HEK293T (cell line): ENCODE measurements around the gene TMC5.
"Not testable (repeated sequence)": the region's sequence is repeated elsewhere in the genome, so short reads cannot be mapped to it uniquely, and the experiment has no call there.

Experiments used
- CTCF ChIA-PET: fragments of 350-600 bp; formaldehyde crosslinking; extraction: SDS; loops from one replicate; lab custom pipeline; 2021; ENCODE audit warnings: antibody characterized with exemption, inconsistent platforms; lab: Yijun Ruan, JAX
- POLR2A ChIA-PET: fragments of 350-600 bp; formaldehyde crosslinking; extraction: SDS; loops from one replicate; lab custom pipeline; 2020; ENCODE audit warnings: antibody characterized with exemption, inconsistent platforms; lab: Yijun Ruan, JAX
- DNase-seq: peaks from one replicate; pipeline ENCODE4 v3.0.0; 2012; ENCODE audit warnings: mixed read lengths; ENCODE audit errors: extremely low spot score
- ARNT ChIP-seq: fragments of 450-650 bp; IDR thresholded peaks from 2 replicates; pipeline ENCODE4 v1.6.1; 2017; ENCODE audit warnings: mild to moderate bottlenecking
- BHLHE40 ChIP-seq: fragments of 450-650 bp; IDR thresholded peaks from 2 replicates; pipeline ENCODE4 v1.6.1; 2016; ENCODE audit warnings: mild to moderate bottlenecking, moderate library complexity, borderline replicate concordance
- CTBP1 ChIP-seq: fragments of 450-650 bp; IDR thresholded peaks from 2 replicates; pipeline ENCODE4 v1.6.1; 2016; ENCODE audit warnings: borderline replicate concordance
- ELF4 ChIP-seq: fragments of 450-650 bp; IDR thresholded peaks from 2 replicates; pipeline ENCODE4 v1.6.1; 2017; ENCODE audit warnings: antibody characterized with exemption
- FOXA1 ChIP-seq: fragments of 450-650 bp; IDR thresholded peaks from 2 replicates; pipeline ENCODE4 v1.6.1; 2016; ENCODE audit warnings: mild to moderate bottlenecking
- FOXK2 ChIP-seq: fragments of 450-650 bp; IDR thresholded peaks from 2 replicates; pipeline ENCODE4 v1.6.1; 2016; ENCODE audit warnings: mild to moderate bottlenecking
- FOXM1 ChIP-seq: fragments of 450-650 bp; IDR thresholded peaks from 2 replicates; pipeline ENCODE4 v1.6.1; 2017; ENCODE audit warnings: mild to moderate bottlenecking, borderline replicate concordance
- HDGF ChIP-seq: fragments of 450-650 bp; IDR thresholded peaks from 2 replicates; pipeline ENCODE4 v1.6.1; 2017; ENCODE audit warnings: antibody characterized with exemption, borderline replicate concordance
- L3MBTL2 ChIP-seq: fragments of 450-650 bp; conservative IDR thresholded peaks from 2 replicates; pipeline ENCODE4 v1.6.1; 2016; ENCODE audit warnings: mild to moderate bottlenecking
- LEF1 ChIP-seq: fragments of 450-650 bp; IDR thresholded peaks from 2 replicates; pipeline ENCODE4 v1.6.1; 2017; ENCODE audit warnings: mild to moderate bottlenecking, borderline replicate concordance
- NFRKB ChIP-seq: fragments of 450-650 bp; IDR thresholded peaks from 2 replicates; pipeline ENCODE4 v1.6.1; 2016; ENCODE audit warnings: mild to moderate bottlenecking, moderate library complexity
- PKNOX1 ChIP-seq: fragments of 450-650 bp; IDR thresholded peaks from 2 replicates; pipeline ENCODE4 v1.6.1; 2016
- SP1 ChIP-seq: fragments of 450-650 bp; IDR thresholded peaks from 2 replicates; pipeline ENCODE4 v1.6.1; 2017
- SUZ12 ChIP-seq: fragments of 450-650 bp; IDR thresholded peaks from 2 replicates; pipeline ENCODE4 v1.6.1; 2016; ENCODE audit warnings: mild to moderate bottlenecking
- TARDBP ChIP-seq: fragments of 450-650 bp; IDR thresholded peaks from 2 replicates; pipeline ENCODE4 v1.6.1; 2016
- ZNF384 ChIP-seq: fragments of 450-650 bp; IDR thresholded peaks from 2 replicates; pipeline ENCODE4 v1.6.1; 2016

TMC5 gene

GRCh38 chr16:19379838-19380237, 37.8 kb upstream of the TMC5 start:
- POLR2A ChIA-PET = no interaction called here
- TF ChIP-seq NFRKB (no peak), ARNT (no peak), TARDBP (no peak)
- CTCF ChIA-PET = interaction anchor here (1.0 kb wide), 1 partner anchor 194 kb away, joined by 3 read pairs; no protein-coding TSS in a partner anchor
- DNase-seq = no peak

- no peak for DNase-seq
- ChIA-PET POLR2A (no interaction called here), CTCF (interaction anchor here (1.0 kb wide), 1 partner anchor 195 kb away, joined by 3 read pairs; no protein-coding TSS in a partner anchor)
- TF ChIP-seq SUZ12 = no peak
- TF ChIP-seq FOXA1 = no peak
- TF ChIP-seq CTBP1 = no peak
- TF ChIP-seq BHLHE40 = no peak
- TF ChIP-seq LEF1 = no peak
- no peak for TF ChIP-seq HDGF
- TF ChIP-seq L3MBTL2 = no peak
- no peak for TF ChIP-seq FOXM1
- TF ChIP-seq NFRKB = no peak
- TF ChIP-seq PKNOX1 = no peak
Observed at GRCh38 chr16:19380328-19380727, 37.4 kb upstream of the TMC5 start.

GRCh38 chr16:19382084-19382801, 35.4 kb upstream of the TMC5 start:
- CTCF ChIA-PET = interaction anchor here (0.7 kb wide), 1 partner anchor 578 kb away, joined by 3 read pairs; no protein-coding TSS in a partner anchor
- DNase-seq = no peak
- POLR2A ChIA-PET = no interaction called here
- TF ChIP-seq L3MBTL2 (no peak), ZNF384 (no peak)

GRCh38 chr16:19382887-19383816, 34.5 kb upstream of the TMC5 start:
- peak; percentile 36 for DNase-seq
- POLR2A ChIA-PET = no interaction called here
- TF ChIP-seq FOXM1 = no peak
- TF ChIP-seq CTBP1 = no peak
- TF ChIP-seq L3MBTL2 = no peak
- no peak for TF ChIP-seq HDGF
- no peak for TF ChIP-seq SP1
- TF ChIP-seq PKNOX1 = no peak
- TF ChIP-seq NFRKB = no peak
- no peak for TF ChIP-seq BHLHE40
- no peak for TF ChIP-seq FOXK2
- no peak for TF ChIP-seq ELF4
- no peak for TF ChIP-seq ZNF384
- TF ChIP-seq TARDBP = no peak
- no peak for TF ChIP-seq FOXA1
- TF ChIP-seq LEF1 = no peak
- CTCF ChIA-PET = interaction anchor here (0.5 kb wide), 1 partner anchor 17 kb away, joined by 3 read pairs; no protein-coding TSS in a partner anchor

GRCh38 chr16:19384656-19385055, 33.0 kb upstream of the TMC5 start:
- no peak for TF ChIP-seq BHLHE40
- TF ChIP-seq ELF4 = no peak
- no peak for TF ChIP-seq SP1
- no peak for TF ChIP-seq LEF1
- TF ChIP-seq ZNF384 = no peak
- TF ChIP-seq ARNT = no peak
- no peak for TF ChIP-seq FOXM1
- TF ChIP-seq FOXK2 = no peak
- no peak for TF ChIP-seq TARDBP
- no peak for TF ChIP-seq CTBP1
- ChIA-PET CTCF (interaction anchor here (0.6 kb wide), 1 partner anchor 217 kb away, joined by 3 read pairs; no protein-coding TSS in a partner anchor), POLR2A (no interaction called here)
- DNase-seq = no peak

GRCh38 chr16:19386525-19386924, 31.2 kb upstream of the TMC5 start:
- no peak for DNase-seq
- TF ChIP-seq TARDBP (no peak), FOXK2 (no peak), SP1 (no peak), NFRKB (no peak), FOXM1 (no peak), L3MBTL2 (no peak), HDGF (no peak), ZNF384 (no peak), ELF4 (no peak)
- ChIA-PET POLR2A (no interaction called here), CTCF (no interaction called here)

- CTCF ChIA-PET = interaction anchor here (0.9 to 2.9 kb wide), 5 partner anchors 8 to 303 kb away, joined by 3 to 21 read pairs (median 4); partner anchors contain the start of gene CCP110
Observed at GRCh38 chr16:19389246-19389645, 28.4 kb upstream of the TMC5 start.

GRCh38 chr16:19391185-19391776, 26.4 kb upstream of the TMC5 start:
- CTCF ChIA-PET = interaction anchor here (1.8 kb wide), 1 partner anchor 10 kb away, joined by 4 read pairs; no protein-coding TSS in a partner anchor
- POLR2A ChIA-PET, DNase-seq: not testable (repeated sequence)

More at GRCh38 chr16:19389246-19389645, 28.4 kb upstream of the TMC5 start:
- peak; percentile 35 for DNase-seq
- POLR2A ChIA-PET = no interaction called here
- TF ChIP-seq SP1 = no peak
- TF ChIP-seq FOXM1 = no peak
- no peak for TF ChIP-seq ELF4
